Measurements from ENCODE around the gene CALCOCO1.
"Not testable (repeated sequence)": the region's sequence is repeated elsewhere in the genome, so short reads cannot be mapped to it uniquely, and the experiment has no call there.

Gene CALCOCO1

DNA sequence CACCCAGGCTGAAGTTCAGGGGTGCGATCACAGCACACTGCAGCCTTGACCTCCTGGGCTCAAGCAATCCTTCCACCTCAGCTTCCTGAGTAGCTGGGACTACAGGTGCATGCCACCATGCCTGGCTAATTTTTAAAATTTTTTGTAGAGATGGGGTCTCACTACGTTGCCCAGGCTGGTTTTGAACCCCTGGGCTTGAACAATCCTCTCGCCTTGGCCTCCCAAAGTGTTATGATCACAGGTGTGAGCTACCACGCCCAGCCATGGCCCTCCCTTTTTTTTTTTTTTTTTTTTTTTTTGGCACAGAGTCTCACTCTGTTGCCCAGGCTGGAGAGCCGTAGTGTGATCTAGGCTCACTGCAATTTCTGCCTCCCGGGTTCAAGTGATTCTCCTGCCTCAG, 8.7 kb downstream of the CALCOCO1 start:
- H3K27me3 ChIP-seq (ENCODE audit: control insufficient read depth in 1 of 2, insufficient read depth in 2 of 2, low read length in 2 of 2); H3K9ac ChIP-seq (ENCODE audit: low read depth in 1 of 2, low read length in 2 of 2); H3K4me3 ChIP-seq (ENCODE audit: low read depth in 1 of 2, low read length in 2 of 2); H3K27ac ChIP-seq (ENCODE audit: low read depth, low read length); H3K9me3 ChIP-seq (ENCODE audit: control insufficient read depth in 1 of 2, low read length in 2 of 2); H3K4me1 ChIP-seq (ENCODE audit: control insufficient read depth in 1 of 2, insufficient read depth in 2 of 2, low read length in 2 of 2): not testable (repeated sequence)
- H3K36me3 ChIP-seq (ENCODE audit: control insufficient read depth in 1 of 2, insufficient read depth in 2 of 2, low read length in 2 of 2), result peaks cover 45 to 78% of the 10 kb centered on the region in 2 donors

DNA sequence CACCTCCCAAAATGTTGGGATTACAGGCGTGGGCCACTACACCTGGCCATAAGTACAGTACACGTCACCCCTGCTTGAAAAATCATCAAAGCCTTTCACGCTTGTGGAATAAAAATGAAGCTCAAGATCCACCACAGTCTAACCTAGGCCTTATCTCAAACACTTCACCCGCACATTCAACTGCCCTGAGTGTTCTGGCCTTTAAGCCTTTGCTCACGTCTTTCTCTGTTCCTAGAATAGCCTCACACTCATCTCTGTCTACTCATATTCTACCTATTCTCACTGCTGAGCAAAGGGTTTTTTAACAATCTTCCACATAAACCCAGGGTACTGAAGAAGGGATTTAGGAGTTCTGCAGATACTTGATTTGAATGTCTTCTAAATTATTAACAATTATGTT, 9.9 kb downstream of the CALCOCO1 start:
- H3K4me1 ChIP-seq (ENCODE audit: control insufficient read depth in 1 of 2, insufficient read depth in 2 of 2, low read length in 2 of 2), result no peaks in the 10 kb centered on the region
- H3K27me3 ChIP-seq (ENCODE audit: control insufficient read depth in 1 of 2, insufficient read depth in 2 of 2, low read length in 2 of 2), result no peaks in the 10 kb centered on the region
- H3K9me3 ChIP-seq (ENCODE audit: control insufficient read depth in 1 of 2, low read length in 2 of 2), result no peaks in the 10 kb centered on the region
- H3K9ac ChIP-seq (ENCODE audit: low read depth in 1 of 2, low read length in 2 of 2), result no peak overlapping the region
- no peak overlapping the region for H3K27ac ChIP-seq (ENCODE audit: low read depth, low read length)
- no peak overlapping the region for H3K4me3 ChIP-seq (ENCODE audit: low read depth in 1 of 2, low read length in 2 of 2)
- H3K36me3 ChIP-seq (ENCODE audit: control insufficient read depth in 1 of 2, insufficient read depth in 2 of 2, low read length in 2 of 2), result peaks cover 48 to 80% of the 10 kb centered on the region in 2 donors

DNA sequence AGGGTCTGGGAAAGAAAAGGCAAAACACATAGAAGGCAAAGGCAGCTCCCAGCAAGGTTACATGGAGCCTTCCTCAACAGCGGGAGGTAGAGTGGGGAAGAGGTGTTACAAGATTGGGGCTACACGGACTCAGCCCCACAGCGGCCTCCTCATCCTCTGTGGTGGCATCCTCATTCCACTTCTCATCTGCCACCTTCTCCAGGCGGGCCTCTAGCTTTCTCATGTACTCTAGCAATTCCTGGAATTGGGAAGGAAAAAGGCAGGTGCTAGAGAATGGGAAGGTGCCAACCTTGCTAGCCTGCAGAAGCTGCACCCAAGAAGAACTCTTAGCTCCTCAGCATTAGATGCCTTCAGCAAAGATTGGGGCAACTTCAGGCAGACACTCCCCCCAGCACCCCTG, 13.2 kb downstream of the CALCOCO1 start:
- H3K36me3 ChIP-seq (ENCODE audit: control insufficient read depth in 1 of 2, insufficient read depth in 2 of 2, low read length in 2 of 2), result peaks cover 24 to 60% of the 10 kb centered on the region in 2 donors

DNA sequence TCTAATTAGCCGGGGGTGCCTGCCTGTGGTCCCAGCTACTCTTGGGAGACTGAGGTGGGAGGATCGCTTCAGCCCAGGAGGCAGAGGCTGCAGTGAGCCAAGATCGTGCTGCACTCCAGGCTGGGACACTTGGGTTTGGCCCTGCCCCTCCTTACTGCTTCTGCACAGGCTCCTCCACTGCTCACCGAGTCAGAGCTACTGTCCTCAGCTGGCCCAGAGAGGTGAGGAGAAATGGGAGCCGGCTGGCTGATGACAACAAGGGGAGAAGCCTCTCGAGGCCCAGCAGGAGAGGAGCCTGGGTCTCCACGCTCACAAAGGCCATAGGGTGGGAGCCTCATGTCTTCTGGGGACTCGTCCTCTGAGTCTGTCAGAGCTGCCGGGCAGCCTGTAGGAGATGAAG, 13.7 kb downstream of the CALCOCO1 start:
- peaks cover 24 to 59% of the 10 kb centered on the region in 2 donors for H3K36me3 ChIP-seq (ENCODE audit: control insufficient read depth in 1 of 2, insufficient read depth in 2 of 2, low read length in 2 of 2)
- peaks cover 5% of the 10 kb centered on the region in 2 donors for H3K27me3 ChIP-seq (ENCODE audit: control insufficient read depth in 1 of 2, insufficient read depth in 2 of 2, low read length in 2 of 2)
- H3K9me3 ChIP-seq (ENCODE audit: control insufficient read depth in 1 of 2, low read length in 2 of 2), result no peaks in the 10 kb centered on the region
- H3K4me3 ChIP-seq (ENCODE audit: low read depth in 1 of 2, low read length in 2 of 2), result no peak overlapping the region
- H3K27ac ChIP-seq (ENCODE audit: low read depth, low read length), result no peak overlapping the region
- H3K9ac ChIP-seq (ENCODE audit: low read depth in 1 of 2, low read length in 2 of 2), result no peak overlapping the region
- no peaks in the 10 kb centered on the region for H3K4me1 ChIP-seq (ENCODE audit: control insufficient read depth in 1 of 2, insufficient read depth in 2 of 2, low read length in 2 of 2)

More for the DNA sequence above, 13.2 kb downstream of the CALCOCO1 start:
- no peak overlapping the region for H3K27ac ChIP-seq (ENCODE audit: low read depth, low read length)
- H3K9ac ChIP-seq (ENCODE audit: low read depth in 1 of 2, low read length in 2 of 2), result no peak overlapping the region
- H3K9me3 ChIP-seq (ENCODE audit: control insufficient read depth in 1 of 2, low read length in 2 of 2), result no peaks in the 10 kb centered on the region
- no peaks in the 10 kb centered on the region for H3K4me1 ChIP-seq (ENCODE audit: control insufficient read depth in 1 of 2, insufficient read depth in 2 of 2, low read length in 2 of 2)
- H3K27me3 ChIP-seq (ENCODE audit: control insufficient read depth in 1 of 2, insufficient read depth in 2 of 2, low read length in 2 of 2), result peaks cover 5% of the 10 kb centered on the region in 2 donors
- H3K4me3 ChIP-seq (ENCODE audit: low read depth in 1 of 2, low read length in 2 of 2), result no peak overlapping the region

DNA sequence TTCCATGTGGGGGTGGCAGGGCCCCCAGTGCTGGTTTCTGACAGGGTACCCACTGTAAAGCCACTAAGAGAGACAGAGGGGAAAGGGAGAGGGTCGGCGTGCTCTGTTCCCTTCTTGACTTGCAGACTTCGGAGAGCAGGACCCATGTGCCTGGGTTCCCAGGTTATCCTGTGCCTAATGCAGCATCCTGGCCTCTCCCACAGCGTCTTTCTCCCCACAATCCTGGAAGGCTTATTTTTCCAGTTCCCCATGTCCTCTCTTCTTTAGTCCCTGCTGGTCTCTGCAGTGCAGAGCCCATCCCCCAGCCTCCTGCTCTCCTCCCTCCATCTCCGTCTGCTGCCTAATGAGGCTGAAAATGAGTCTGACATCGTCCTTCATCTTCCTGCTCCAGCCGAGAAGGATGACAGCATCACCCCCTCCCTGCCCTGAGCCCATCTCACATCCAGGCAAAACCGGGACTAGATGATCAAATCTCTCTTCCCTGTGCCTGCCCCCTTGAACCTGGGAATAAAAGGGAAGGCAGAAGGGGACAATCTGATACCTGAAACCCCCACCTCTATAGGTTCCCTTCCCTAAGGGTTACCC, 15.1 kb downstream of the CALCOCO1 start:
- no peak overlapping the region for H3K4me3 ChIP-seq (ENCODE audit: low read depth in 1 of 2, low read length in 2 of 2)
- peaks cover 5 to 10% of the 10 kb centered on the region in 2 donors for H3K27me3 ChIP-seq (ENCODE audit: control insufficient read depth in 1 of 2, insufficient read depth in 2 of 2, low read length in 2 of 2)
- H3K9me3 ChIP-seq (ENCODE audit: control insufficient read depth in 1 of 2, low read length in 2 of 2), result no peaks in the 10 kb centered on the region
- no peaks in the 10 kb centered on the region for H3K4me1 ChIP-seq (ENCODE audit: control insufficient read depth in 1 of 2, insufficient read depth in 2 of 2, low read length in 2 of 2)
- no peak overlapping the region for H3K9ac ChIP-seq (ENCODE audit: low read depth in 1 of 2, low read length in 2 of 2)
- peaks cover 20 to 58% of the 10 kb centered on the region in 2 donors for H3K36me3 ChIP-seq (ENCODE audit: control insufficient read depth in 1 of 2, insufficient read depth in 2 of 2, low read length in 2 of 2)
- no peak overlapping the region for H3K27ac ChIP-seq (ENCODE audit: low read depth, low read length)

DNA sequence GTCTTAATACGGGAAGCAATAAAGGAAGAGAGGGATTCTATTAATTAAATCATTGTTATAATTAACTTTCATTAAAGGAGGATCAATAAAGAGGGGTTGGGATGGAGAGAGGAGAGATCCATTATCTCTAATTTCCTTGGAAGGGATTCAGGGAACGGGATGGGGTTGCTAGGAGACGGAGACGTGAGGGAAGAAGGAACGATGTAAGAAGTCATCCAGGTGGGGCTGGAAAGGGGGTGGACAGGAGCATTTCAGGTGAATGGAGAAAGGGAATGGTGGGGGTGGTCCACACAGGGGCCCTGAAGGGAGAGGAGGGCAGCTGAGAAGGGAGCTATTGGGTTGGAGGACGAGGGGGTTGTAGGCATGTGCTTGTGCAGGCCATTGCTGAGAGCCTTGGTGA, 17.2 kb downstream of the CALCOCO1 start:
- Histone ChIP-seq H3K9me3 (ENCODE audit: control insufficient read depth in 1 of 2, low read length in 2 of 2) (no peaks in the 10 kb centered on the region), H3K27me3 (ENCODE audit: control insufficient read depth in 1 of 2, insufficient read depth in 2 of 2, low read length in 2 of 2) (peaks cover 11 to 16% of the 10 kb centered on the region in 2 donors), H3K9ac (ENCODE audit: low read depth in 1 of 2, low read length in 2 of 2) (no peak overlapping the region), H3K27ac (ENCODE audit: low read depth, low read length) (no peak overlapping the region), H3K36me3 (ENCODE audit: control insufficient read depth in 1 of 2, insufficient read depth in 2 of 2, low read length in 2 of 2) (peaks cover 8 to 38% of the 10 kb centered on the region in 2 donors), H3K4me3 (ENCODE audit: low read depth in 1 of 2, low read length in 2 of 2) (no peak overlapping the region), H3K4me1 (ENCODE audit: control insufficient read depth in 1 of 2, insufficient read depth in 2 of 2, low read length in 2 of 2) (no peaks in the 10 kb centered on the region)

DNA sequence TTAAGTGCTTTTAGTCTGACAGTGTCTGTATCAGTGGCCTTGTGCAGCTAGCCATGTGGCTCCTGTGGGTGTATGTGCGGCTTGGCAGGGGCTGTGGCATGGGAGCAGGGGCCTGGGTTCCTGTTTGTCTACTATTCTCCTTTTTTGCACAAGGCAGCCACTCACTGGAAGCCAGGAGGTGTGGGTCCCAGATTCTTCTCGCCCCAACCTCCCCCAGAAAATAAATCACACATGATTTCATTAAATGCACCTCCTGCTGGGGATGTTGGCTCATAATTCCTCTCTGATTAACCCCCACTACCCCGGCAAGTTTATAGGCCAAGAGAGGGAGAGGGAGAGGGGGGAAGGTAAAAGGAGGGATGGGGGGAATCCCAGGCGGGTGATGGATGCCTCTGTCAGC, 17.6 kb downstream of the CALCOCO1 start:
- H3K27me3 ChIP-seq (ENCODE audit: control insufficient read depth in 1 of 2, insufficient read depth in 2 of 2, low read length in 2 of 2), result peaks cover 12 to 16% of the 10 kb centered on the region in 2 donors
- H3K4me1 ChIP-seq (ENCODE audit: control insufficient read depth in 1 of 2, insufficient read depth in 2 of 2, low read length in 2 of 2), result no peaks in the 10 kb centered on the region

DNA sequence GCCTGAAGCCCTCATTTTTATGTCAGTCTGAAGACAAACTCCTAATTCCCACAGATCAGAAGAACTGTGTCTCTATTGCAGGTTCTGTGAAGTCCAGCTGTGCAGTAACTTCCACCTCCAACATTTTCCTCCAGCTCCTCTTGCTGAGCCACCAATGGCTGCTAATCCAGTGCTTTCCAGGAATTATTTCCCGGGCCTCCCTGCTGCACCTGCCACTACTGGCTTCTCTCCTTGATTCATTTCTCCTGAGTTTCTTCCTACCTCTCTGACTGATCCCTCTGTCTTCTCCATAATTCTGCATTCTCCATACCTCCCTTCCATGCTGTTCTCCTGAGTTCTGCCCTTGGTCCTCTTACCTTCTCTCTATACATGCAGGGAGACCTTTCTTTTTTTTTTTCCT, 21.2 kb downstream of the CALCOCO1 start:
- peaks cover 29 to 38% of the 10 kb centered on the region in 2 donors for H3K27me3 ChIP-seq (ENCODE audit: control insufficient read depth in 1 of 2, insufficient read depth in 2 of 2, low read length in 2 of 2)
- H3K27ac ChIP-seq (ENCODE audit: low read depth, low read length), result no peak overlapping the region
- no peaks in the 10 kb centered on the region for H3K36me3 ChIP-seq (ENCODE audit: control insufficient read depth in 1 of 2, insufficient read depth in 2 of 2, low read length in 2 of 2)

More for the DNA sequence above, 17.6 kb downstream of the CALCOCO1 start:
- Histone ChIP-seq H3K9ac (ENCODE audit: low read depth in 1 of 2, low read length in 2 of 2) (no peak overlapping the region), H3K27ac (ENCODE audit: low read depth, low read length) (no peak overlapping the region), H3K9me3 (ENCODE audit: control insufficient read depth in 1 of 2, low read length in 2 of 2) (no peaks in the 10 kb centered on the region), H3K4me3 (ENCODE audit: low read depth in 1 of 2, low read length in 2 of 2) (no peak overlapping the region), H3K36me3 (ENCODE audit: control insufficient read depth in 1 of 2, insufficient read depth in 2 of 2, low read length in 2 of 2) (peaks cover 4 to 34% of the 10 kb centered on the region in 2 donors)

DNA sequence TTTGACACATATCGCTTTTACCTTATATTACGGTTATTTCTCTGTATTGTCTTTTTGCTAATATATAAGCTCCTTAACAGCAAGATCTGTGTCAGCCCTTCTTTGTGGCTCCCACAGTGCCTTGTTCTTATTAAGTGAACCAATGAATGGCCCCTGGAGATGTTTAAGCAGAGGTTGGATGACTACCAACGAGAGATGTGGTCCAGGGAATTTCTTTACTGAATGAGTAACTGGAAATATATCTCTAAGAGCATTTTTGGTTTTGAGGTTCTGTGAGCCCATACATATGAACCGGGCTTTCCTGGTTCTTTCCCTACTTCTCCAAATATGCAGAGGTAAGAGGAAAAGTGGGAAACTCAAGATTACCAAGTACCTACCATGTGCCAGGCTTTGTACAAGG, 23.5 kb downstream of the CALCOCO1 start:
- H3K36me3 ChIP-seq (ENCODE audit: control insufficient read depth in 1 of 2, insufficient read depth in 2 of 2, low read length in 2 of 2), result no peaks in the 10 kb centered on the region
- H3K27me3 ChIP-seq (ENCODE audit: control insufficient read depth in 1 of 2, insufficient read depth in 2 of 2, low read length in 2 of 2), result peaks cover 39 to 56% of the 10 kb centered on the region in 2 donors
- no peak overlapping the region for H3K27ac ChIP-seq (ENCODE audit: low read depth, low read length)
- no peaks in the 10 kb centered on the region for H3K9me3 ChIP-seq (ENCODE audit: control insufficient read depth in 1 of 2, low read length in 2 of 2)
- H3K9ac ChIP-seq (ENCODE audit: low read depth in 1 of 2, low read length in 2 of 2), result no peak overlapping the region
- no peak overlapping the region for H3K4me3 ChIP-seq (ENCODE audit: low read depth in 1 of 2, low read length in 2 of 2)
- H3K4me1 ChIP-seq (ENCODE audit: control insufficient read depth in 1 of 2, insufficient read depth in 2 of 2, low read length in 2 of 2), result no peaks in the 10 kb centered on the region

More for the DNA sequence above, 21.2 kb downstream of the CALCOCO1 start:
- no peak overlapping the region for H3K9ac ChIP-seq (ENCODE audit: low read depth in 1 of 2, low read length in 2 of 2)
- no peak overlapping the region for H3K4me3 ChIP-seq (ENCODE audit: low read depth in 1 of 2, low read length in 2 of 2)
- H3K4me1 ChIP-seq (ENCODE audit: control insufficient read depth in 1 of 2, insufficient read depth in 2 of 2, low read length in 2 of 2), result no peaks in the 10 kb centered on the region
- H3K9me3 ChIP-seq (ENCODE audit: control insufficient read depth in 1 of 2, low read length in 2 of 2), result no peaks in the 10 kb centered on the region

DNA sequence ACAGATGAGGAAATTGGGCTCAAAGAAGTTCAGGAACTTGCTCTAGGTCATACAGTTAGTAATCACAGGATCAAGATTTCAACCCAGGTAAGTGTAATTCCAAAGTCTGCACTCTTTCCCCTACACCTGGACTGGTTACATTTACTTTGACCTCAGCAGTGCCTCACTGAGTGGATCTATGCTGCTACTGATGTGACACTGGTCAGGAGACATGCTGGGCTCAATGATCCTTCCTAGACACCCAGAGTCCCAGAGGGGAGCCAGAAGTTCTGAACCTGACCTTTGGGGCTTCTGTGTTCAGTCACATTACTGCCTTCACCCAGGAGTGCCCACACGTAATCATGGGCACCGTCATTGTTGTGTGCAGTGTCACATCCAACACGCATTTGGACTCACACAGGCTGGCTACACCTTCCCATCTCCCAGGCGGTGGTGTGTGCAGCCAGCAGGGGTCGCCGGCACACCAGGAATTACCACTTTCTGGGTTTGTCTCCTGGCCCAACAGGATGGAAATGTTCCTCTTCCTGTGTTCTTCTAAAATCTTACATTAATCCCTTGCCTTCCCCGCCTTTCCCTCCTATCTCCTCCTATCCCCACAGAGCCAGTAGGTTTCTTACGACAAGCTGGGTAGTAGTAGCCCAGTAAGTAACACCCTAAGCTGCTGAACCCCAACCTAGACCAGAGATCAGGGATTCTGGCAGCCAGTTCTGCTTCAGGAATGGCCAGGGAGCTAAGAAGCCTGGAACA, 25.6 kb downstream of the CALCOCO1 start:
- H3K4me1 ChIP-seq (ENCODE audit: control insufficient read depth in 1 of 2, insufficient read depth in 2 of 2, low read length in 2 of 2), result peaks cover 1 to 4% of the 10 kb centered on the region in 2 donors
- H3K4me3 ChIP-seq (ENCODE audit: low read depth in 1 of 2, low read length in 2 of 2), result no peak overlapping the region
- no peak overlapping the region for H3K9ac ChIP-seq (ENCODE audit: low read depth in 1 of 2, low read length in 2 of 2)
- H3K9me3 ChIP-seq (ENCODE audit: control insufficient read depth in 1 of 2, low read length in 2 of 2), result no peaks in the 10 kb centered on the region
- peaks cover 53 to 66% of the 10 kb centered on the region in 2 donors for H3K27me3 ChIP-seq (ENCODE audit: control insufficient read depth in 1 of 2, insufficient read depth in 2 of 2, low read length in 2 of 2)
- H3K36me3 ChIP-seq (ENCODE audit: control insufficient read depth in 1 of 2, insufficient read depth in 2 of 2, low read length in 2 of 2), result no peaks in the 10 kb centered on the region
- H3K27ac ChIP-seq (ENCODE audit: low read depth, low read length), result no peak overlapping the region

Measured in duodenal mucosa (tissue), 2 donors.